VCaP (cell line): ENCODE data around the gene CCR5.

Experiments used
- H3K27ac ChIP-seq: fragments of 450-650 bp; 2 replicates; pipeline ENCODE4 v1.5.1; 2017
- CTCF ChIP-seq: fragments of 450-650 bp; conservative IDR thresholded peaks from 2 replicates; pipeline ENCODE4 v1.5.1; 2017; ENCODE audit warnings: mild to moderate bottlenecking, moderate library complexity

CCR5 gene

GRCh38 chr3:46393011-46393410, 22.3 kb downstream of the CCR5 start:
- no peak for TF ChIP-seq CTCF
- no peak overlapping the region for H3K27ac ChIP-seq

- TF ChIP-seq CTCF = no peak
These were observed 23.0 kb downstream of the CCR5 start for GRCh38 chr3:46393554-46394434.

GRCh38 chr3:46395210-46395661, 24.5 kb downstream of the CCR5 start:
- H3K27ac ChIP-seq = no peak overlapping the region
- TF ChIP-seq CTCF = no peak; the same call in 1 of the 2 replicates

More at GRCh38 chr3:46393554-46394434, 23.0 kb downstream of the CCR5 start:
- H3K27ac ChIP-seq = no peak overlapping the region

GRCh38 chr3:46395766-46396530, 25.2 kb downstream of the CCR5 start:
- no peak for TF ChIP-seq CTCF
- H3K27ac ChIP-seq = no peak overlapping the region

GRCh38 chr3:46397111-46397510, 26.4 kb downstream of the CCR5 start:
- TF ChIP-seq CTCF = no peak
- H3K27ac ChIP-seq = no peak overlapping the region

- no peak for TF ChIP-seq CTCF
- H3K27ac ChIP-seq = no peak overlapping the region
These were observed 27.6 kb downstream of the CCR5 start for GRCh38 chr3:46398186-46398955.

GRCh38 chr3:46399098-46399497, 28.4 kb downstream of the CCR5 start:
- TF ChIP-seq CTCF = no peak

More at GRCh38 chr3:46399098-46399497, 28.4 kb downstream of the CCR5 start:
- no peak overlapping the region for H3K27ac ChIP-seq
